ENCODE results near the gene FAM111A. TPM values are rescaled to one million over a fixed set of nuclear protein-coding genes. Genes with fewer than 3 reads are reported as not detected.

The FAM111A gene
- total RNA-seq, 1 experiment from 2014 or later, result 37.9 TPM

DNA sequence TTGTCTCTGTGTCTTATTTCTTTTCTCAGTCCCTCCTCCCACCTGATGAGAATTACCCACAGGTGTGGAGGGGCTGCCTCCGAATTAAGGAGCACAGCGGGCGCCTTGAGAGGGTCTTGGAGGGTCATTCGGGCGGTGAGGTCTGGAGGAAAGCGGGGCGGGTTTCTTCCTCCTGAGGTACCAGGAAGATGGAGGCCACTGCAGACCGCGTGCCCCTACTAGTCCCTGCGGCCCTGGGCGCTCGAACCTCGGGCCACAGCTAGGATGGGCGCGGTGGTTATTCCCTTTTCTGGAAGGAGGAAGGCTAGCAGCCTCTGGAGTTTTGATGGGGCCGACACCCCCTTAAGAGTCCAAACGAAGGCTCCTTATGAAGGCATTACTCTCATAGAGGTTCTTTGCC lies 5.5 kb upstream of the FAM111A start:
- no peak overlapping the region for H3K4me3 ChIP-seq (ENCODE audit: low read depth in 2 of 2, low read length in 2 of 2)
- intact Hi-C loops (cut with micrococcal nuclease; ENCODE audit: unreplicated experiment), result loop anchor here (5.0 kb wide), 1 partner anchor 80 kb away; no protein-coding TSS in a partner anchor
- no peak for TF ChIP-seq REST (IDR thresholded peaks at IDR 0.05; ENCODE audit: insufficient read depth in 1 of 2, low read depth in 2 of 2, low read length in 1 of 2)
- TF ChIP-seq CTCF (IDR thresholded peaks at IDR 0.05), result no peak
- TF ChIP-seq TCF7L2 (IDR thresholded peaks at IDR 0.05; ENCODE audit: low read depth, low read length), result no peak
- no peak for TF ChIP-seq POLR2AphosphoS5 (IDR thresholded peaks at IDR 0.05; ENCODE audit: low read depth, low read length)
- no peak for TF ChIP-seq SIN3A (IDR thresholded peaks at IDR 0.05; ENCODE audit: borderline replicate concordance, insufficient read depth, low read depth, low read length)
- in situ Hi-C loops (cut with HindIII; ENCODE audit: low pct_unique_long_range_greater_than_20kb, low sequenced_read_pairs), result no loop called here
- BruUV-seq (replicated peaks), result no TSS peak
- no peak for DNase-seq (ENCODE audit: low read depth, low spot score)
- POLR2A ChIA-PET, result no interaction called here
- no peak overlapping the region for H3K27ac ChIP-seq (ENCODE audit: low read length)
- ATAC-seq, result no peak
- CTCF ChIA-PET, result no interaction called here
- no peaks in the 10 kb centered on the region for H3K9me3 ChIP-seq (ENCODE audit: control insufficient read depth, insufficient read depth, low read depth, low read length)
- no peaks in the 10 kb centered on the region for H3K27me3 ChIP-seq (ENCODE audit: control insufficient read depth, insufficient read depth, low read length)
- H3K36me3 ChIP-seq (ENCODE audit: control insufficient read depth, insufficient read depth, low read length), result no peaks in the 10 kb centered on the region
- no peaks in the 10 kb centered on the region for H3K4me1 ChIP-seq (ENCODE audit: control insufficient read depth, insufficient read depth, low read length)

- no TSS peak for BruUV-seq (replicated peaks)
- Histone ChIP-seq H3K27me3 (ENCODE audit: control insufficient read depth, insufficient read depth, low read length) (no peaks in the 10 kb centered on the region), H3K36me3 (ENCODE audit: control insufficient read depth, insufficient read depth, low read length) (no peaks in the 10 kb centered on the region), H3K4me1 (ENCODE audit: control insufficient read depth, insufficient read depth, low read length) (0 out of 2 replicates have a peak, but pooled peaks cover 2% of the 10 kb centered on the region), H3K27ac (ENCODE audit: low read length) (no peak overlapping the region), H3K9me3 (ENCODE audit: control insufficient read depth, insufficient read depth, low read depth, low read length) (no peaks in the 10 kb centered on the region), H3K4me3 (ENCODE audit: low read depth in 2 of 2, low read length in 2 of 2) (no peak overlapping the region)
- no peak for TF ChIP-seq CTCF (IDR thresholded peaks at IDR 0.05)
- TF ChIP-seq REST (IDR thresholded peaks at IDR 0.05; ENCODE audit: insufficient read depth in 1 of 2, low read depth in 2 of 2, low read length in 1 of 2), result no peak
- no peak for TF ChIP-seq TCF7L2 (IDR thresholded peaks at IDR 0.05; ENCODE audit: low read depth, low read length)
- no peak for TF ChIP-seq SIN3A (IDR thresholded peaks at IDR 0.05; ENCODE audit: borderline replicate concordance, insufficient read depth, low read depth, low read length)
- TF ChIP-seq POLR2AphosphoS5 (IDR thresholded peaks at IDR 0.05; ENCODE audit: low read depth, low read length), result no peak
- intact Hi-C loops (cut with micrococcal nuclease; ENCODE audit: unreplicated experiment) (loop anchor here (2.0 to 5.0 kb wide), 2 partner anchors 42 to 81 kb away; no protein-coding TSS in a partner anchor), in situ Hi-C loops (cut with HindIII; ENCODE audit: low pct_unique_long_range_greater_than_20kb, low sequenced_read_pairs) (no loop called here)
- ATAC-seq (no peak), DNase-seq (ENCODE audit: low read depth, low spot score) (no peak)
- ChIA-PET CTCF (no interaction called here), POLR2A (no interaction called here)
Measured at GRCh38 chr11:59138643-59139042, 4.0 kb upstream of the FAM111A start.

Data from Panc1 (cell line).